ENCODE measurements around the gene C9orf43.

GRCh38 chr9:113369855-113370140 lies 40.7 kb upstream of the C9orf43 start:
- TF ChIP-seq CTCF (IDR thresholded peaks at IDR 0.05; ENCODE audit: extremely low read depth in 1 of 2, insufficient read depth in 1 of 2, low read depth in 1 of 2, low read length in 2 of 2): no peak
- TF ChIP-seq POLR2A (IDR thresholded peaks at IDR 0.05; ENCODE audit: low read depth, low read length): no peak
- TF ChIP-seq MYC (IDR thresholded peaks at IDR 0.05; ENCODE audit: low read depth, low read length): no peak
- no peak for TF ChIP-seq EZH2 (IDR thresholded peaks at IDR 0.05; ENCODE audit: borderline replicate concordance, low read depth, low read length, severe bottlenecking)
- no peak for TF ChIP-seq POLR2AphosphoS5 (IDR thresholded peaks at IDR 0.05; ENCODE audit: insufficient read depth, low read depth, low read length)
- TF ChIP-seq JUN (IDR thresholded peaks at IDR 0.05; ENCODE audit: borderline replicate concordance, insufficient read depth, insufficient read length, low read depth): no peak
- TF ChIP-seq FOS (IDR thresholded peaks at IDR 0.05; ENCODE audit: borderline replicate concordance, insufficient read depth, low read length): no peak
- no peak for TF ChIP-seq MAX (IDR thresholded peaks at IDR 0.05; ENCODE audit: insufficient read depth, insufficient read length)
